HEK293 (cell line): ENCODE data around the gene SLC2A4.

Experiments
- BCL11B ChIP-seq: fragments of 450-650 bp; formaldehyde crosslinking; IDR thresholded peaks from 2 replicates; pipeline ENCODE4 v1.5.1; 2016; ENCODE audit warnings: low read depth, missing biosample characterization, missing genetic modification characterization
- GLI2 ChIP-seq: fragments of 450-650 bp; formaldehyde crosslinking; IDR thresholded peaks from 2 replicates; pipeline ENCODE4; 2017; ENCODE audit warnings: missing biosample characterization, missing genetic modification characterization, low read depth, borderline replicate concordance
- KLF17 ChIP-seq: fragments of 450-650 bp; formaldehyde crosslinking; IDR thresholded peaks from 2 replicates; pipeline ENCODE4 v1.5.1; 2016; ENCODE audit warnings: missing biosample characterization, missing genetic modification characterization
- KLF8 ChIP-seq: fragments of 450-650 bp; formaldehyde crosslinking; IDR thresholded peaks from 2 replicates; pipeline ENCODE4 v1.5.1; 2016; ENCODE audit warnings: missing biosample characterization, missing genetic modification characterization
- RBAK ChIP-seq: fragments of 450-650 bp; formaldehyde crosslinking; IDR thresholded peaks from 2 replicates; pipeline ENCODE4 v1.5.1; 2016; ENCODE audit warnings: missing biosample characterization, missing genetic modification characterization
- SP3 ChIP-seq: fragments of 450-650 bp; formaldehyde crosslinking; IDR thresholded peaks from 2 replicates; pipeline ENCODE4 v1.5.1; 2016; ENCODE audit warnings: missing biosample characterization, missing genetic modification characterization
- ZBTB10 ChIP-seq: fragments of 450-650 bp; formaldehyde crosslinking; IDR thresholded peaks from 2 replicates; pipeline ENCODE4 v1.5.1; 2016; ENCODE audit warnings: missing biosample characterization, missing genetic modification characterization
- ZBTB17 ChIP-seq: fragments of 450-650 bp; formaldehyde crosslinking; IDR thresholded peaks from 2 replicates; pipeline ENCODE4 v1.5.1; 2016; ENCODE audit warnings: missing biosample characterization, missing genetic modification characterization
- ZNF121 ChIP-seq: fragments of 450-650 bp; formaldehyde crosslinking; IDR thresholded peaks from 2 replicates; pipeline ENCODE4 v1.5.1; 2016; ENCODE audit warnings: missing biosample characterization, missing genetic modification characterization
- ZNF155 ChIP-seq: fragments of 450-650 bp; formaldehyde crosslinking; IDR thresholded peaks from 2 replicates; pipeline ENCODE4 v1.5.1; 2016; ENCODE audit warnings: missing biosample characterization, missing genetic modification characterization
- ZNF16 ChIP-seq: fragments of 450-650 bp; formaldehyde crosslinking; IDR thresholded peaks from 2 replicates; pipeline ENCODE4 v1.5.1; 2016; ENCODE audit warnings: low read depth, missing biosample characterization, missing genetic modification characterization
- ZNF26 ChIP-seq: fragments of 450-650 bp; formaldehyde crosslinking; IDR thresholded peaks from 2 replicates; pipeline ENCODE4 v1.5.1; 2016; ENCODE audit warnings: missing biosample characterization, missing genetic modification characterization
- ZNF350 ChIP-seq: fragments of 450-650 bp; formaldehyde crosslinking; IDR thresholded peaks from 2 replicates; pipeline ENCODE4 v1.5.0; 2017; ENCODE audit warnings: missing biosample characterization, mild to moderate bottlenecking, missing genetic modification characterization
- ZNF37A ChIP-seq: fragments of 450-650 bp; IDR thresholded peaks from 2 replicates; pipeline ENCODE4 v1.5.1; 2018; ENCODE audit warnings: missing biosample characterization, missing genetic modification characterization
- ZNF513 ChIP-seq: fragments of 450-650 bp; IDR thresholded peaks from 2 replicates; pipeline ENCODE4 v1.5.1; 2018; ENCODE audit warnings: missing biosample characterization, missing genetic modification characterization
- ZNF544 ChIP-seq: fragments of 450-650 bp; formaldehyde crosslinking; IDR thresholded peaks from 2 replicates; pipeline ENCODE4 v1.5.0; 2017; ENCODE audit warnings: missing biosample characterization, missing genetic modification characterization
- ZNF555 ChIP-seq: fragments of 450-650 bp; formaldehyde crosslinking; conservative IDR thresholded peaks from 2 replicates; pipeline ENCODE4 v1.5.1; 2017; ENCODE audit warnings: missing biosample characterization, mild to moderate bottlenecking, missing genetic modification characterization, inconsistent platforms
- ZNF558 ChIP-seq: fragments of 450-650 bp; formaldehyde crosslinking; IDR thresholded peaks from 2 replicates; pipeline ENCODE4 v1.5.1; 2016; ENCODE audit warnings: missing biosample characterization, missing genetic modification characterization
- ZNF624 ChIP-seq: fragments of 450-650 bp; formaldehyde crosslinking; IDR thresholded peaks from 2 replicates; pipeline ENCODE4 v1.5.1; 2017; ENCODE audit warnings: missing biosample characterization, missing genetic modification characterization
- ZNF626 ChIP-seq: fragments of 450-650 bp; sonication (Bioruptor Pico); formaldehyde crosslinking; IDR thresholded peaks from 2 replicates; pipeline ENCODE4 v1.5.1; 2018; ENCODE audit warnings: missing biosample characterization, missing genetic modification characterization, inconsistent platforms
- TF ChIP-seq, protein P1 (sequence below): fragments of 450-650 bp; formaldehyde crosslinking; IDR thresholded peaks from 2 replicates; pipeline ENCODE4 v1.5.1; 2016; ENCODE audit warnings: missing biosample characterization, missing genetic modification characterization
- TF ChIP-seq, protein P2 (sequence below): fragments of 450-650 bp; formaldehyde crosslinking; conservative IDR thresholded peaks from 2 replicates; pipeline ENCODE4 v1.5.1; 2016; ENCODE audit warnings: low read depth, missing biosample characterization, missing genetic modification characterization
- TF ChIP-seq, protein P3 (sequence below): fragments of 450-650 bp; formaldehyde crosslinking; IDR thresholded peaks from 2 replicates; pipeline ENCODE4 v1.5.1; 2016; ENCODE audit warnings: missing biosample characterization, missing genetic modification characterization

Gene SLC2A4

GRCh38 chr17:7234083-7234951 lies 47.2 kb upstream of the SLC2A4 start, which contains the start of gene DVL2 (continued):
- TF ChIP-seq, protein P1, sequence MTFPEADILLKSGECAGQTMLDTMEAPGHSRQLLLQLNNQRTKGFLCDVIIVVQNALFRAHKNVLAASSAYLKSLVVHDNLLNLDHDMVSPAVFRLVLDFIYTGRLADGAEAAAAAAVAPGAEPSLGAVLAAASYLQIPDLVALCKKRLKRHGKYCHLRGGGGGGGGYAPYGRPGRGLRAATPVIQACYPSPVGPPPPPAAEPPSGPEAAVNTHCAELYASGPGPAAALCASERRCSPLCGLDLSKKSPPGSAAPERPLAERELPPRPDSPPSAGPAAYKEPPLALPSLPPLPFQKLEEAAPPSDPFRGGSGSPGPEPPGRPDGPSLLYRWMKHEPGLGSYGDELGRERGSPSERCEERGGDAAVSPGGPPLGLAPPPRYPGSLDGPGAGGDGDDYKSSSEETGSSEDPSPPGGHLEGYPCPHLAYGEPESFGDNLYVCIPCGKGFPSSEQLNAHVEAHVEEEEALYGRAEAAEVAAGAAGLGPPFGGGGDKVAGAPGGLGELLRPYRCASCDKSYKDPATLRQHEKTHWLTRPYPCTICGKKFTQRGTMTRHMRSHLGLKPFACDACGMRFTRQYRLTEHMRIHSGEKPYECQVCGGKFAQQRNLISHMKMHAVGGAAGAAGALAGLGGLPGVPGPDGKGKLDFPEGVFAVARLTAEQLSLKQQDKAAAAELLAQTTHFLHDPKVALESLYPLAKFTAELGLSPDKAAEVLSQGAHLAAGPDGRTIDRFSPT (tag by site-specific recombination): no peak; the same call in 1 of the 2 replicates
- no peak for TF ChIP-seq ZNF26 (tag by site-specific recombination)
- TF ChIP-seq, protein P2, sequence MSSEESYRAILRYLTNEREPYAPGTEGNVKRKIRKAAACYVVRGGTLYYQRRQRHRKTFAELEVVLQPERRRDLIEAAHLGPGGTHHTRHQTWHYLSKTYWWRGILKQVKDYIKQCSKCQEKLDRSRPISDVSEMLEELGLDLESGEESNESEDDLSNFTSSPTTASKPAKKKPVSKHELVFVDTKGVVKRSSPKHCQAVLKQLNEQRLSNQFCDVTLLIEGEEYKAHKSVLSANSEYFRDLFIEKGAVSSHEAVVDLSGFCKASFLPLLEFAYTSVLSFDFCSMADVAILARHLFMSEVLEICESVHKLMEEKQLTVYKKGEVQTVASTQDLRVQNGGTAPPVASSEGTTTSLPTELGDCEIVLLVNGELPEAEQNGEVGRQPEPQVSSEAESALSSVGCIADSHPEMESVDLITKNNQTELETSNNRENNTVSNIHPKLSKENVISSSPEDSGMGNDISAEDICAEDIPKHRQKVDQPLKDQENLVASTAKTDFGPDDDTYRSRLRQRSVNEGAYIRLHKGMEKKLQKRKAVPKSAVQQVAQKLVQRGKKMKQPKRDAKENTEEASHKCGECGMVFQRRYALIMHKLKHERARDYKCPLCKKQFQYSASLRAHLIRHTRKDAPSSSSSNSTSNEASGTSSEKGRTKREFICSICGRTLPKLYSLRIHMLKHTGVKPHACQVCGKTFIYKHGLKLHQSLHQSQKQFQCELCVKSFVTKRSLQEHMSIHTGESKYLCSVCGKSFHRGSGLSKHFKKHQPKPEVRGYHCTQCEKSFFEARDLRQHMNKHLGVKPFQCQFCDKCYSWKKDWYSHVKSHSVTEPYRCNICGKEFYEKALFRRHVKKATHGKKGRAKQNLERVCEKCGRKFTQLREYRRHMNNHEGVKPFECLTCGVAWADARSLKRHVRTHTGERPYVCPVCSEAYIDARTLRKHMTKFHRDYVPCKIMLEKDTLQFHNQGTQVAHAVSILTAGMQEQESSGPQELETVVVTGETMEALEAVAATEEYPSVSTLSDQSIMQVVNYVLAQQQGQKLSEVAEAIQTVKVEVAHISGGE (tag by site-specific recombination): peak; percentile 21
- TF ChIP-seq ZNF513 (tag by site-specific recombination): no peak
- TF ChIP-seq ZNF16: no peak
- no peak for TF ChIP-seq ZNF544
- TF ChIP-seq ZNF555 (tag by site-specific recombination): no peak
- TF ChIP-seq, protein P3, sequence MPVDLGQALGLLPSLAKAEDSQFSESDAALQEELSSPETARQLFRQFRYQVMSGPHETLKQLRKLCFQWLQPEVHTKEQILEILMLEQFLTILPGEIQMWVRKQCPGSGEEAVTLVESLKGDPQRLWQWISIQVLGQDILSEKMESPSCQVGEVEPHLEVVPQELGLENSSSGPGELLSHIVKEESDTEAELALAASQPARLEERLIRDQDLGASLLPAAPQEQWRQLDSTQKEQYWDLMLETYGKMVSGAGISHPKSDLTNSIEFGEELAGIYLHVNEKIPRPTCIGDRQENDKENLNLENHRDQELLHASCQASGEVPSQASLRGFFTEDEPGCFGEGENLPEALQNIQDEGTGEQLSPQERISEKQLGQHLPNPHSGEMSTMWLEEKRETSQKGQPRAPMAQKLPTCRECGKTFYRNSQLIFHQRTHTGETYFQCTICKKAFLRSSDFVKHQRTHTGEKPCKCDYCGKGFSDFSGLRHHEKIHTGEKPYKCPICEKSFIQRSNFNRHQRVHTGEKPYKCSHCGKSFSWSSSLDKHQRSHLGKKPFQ (tag by site-specific recombination): no peak
- TF ChIP-seq ZNF558 (tag by site-specific recombination): no peak
- TF ChIP-seq ZNF626 (tag by site-specific recombination): no peak
- no peak for TF ChIP-seq ZNF350
- 0 out of 2 replicates have a peak, but pooled peaks have one; percentile 31 for TF ChIP-seq ZNF121 (tag by site-specific recombination)
- no peak for TF ChIP-seq ZNF155 (tag by site-specific recombination)
- TF ChIP-seq KLF8 (tag by site-specific recombination): peak; percentile 100
- TF ChIP-seq ZBTB17 (tag by site-specific recombination): peak; percentile 44; the same call in 1 of the 2 replicates
- no peak for TF ChIP-seq BCL11B (tag by site-specific recombination)
- TF ChIP-seq SP3 (tag by site-specific recombination): peak; percentile 97
- peak; percentile 64; the same call in 1 of the 2 replicates for TF ChIP-seq RBAK (tag by site-specific recombination)
- no peak for TF ChIP-seq ZNF624 (tag by site-specific recombination)
- peak; percentile 67; the same call in 1 of the 2 replicates for TF ChIP-seq ZBTB10 (tag by site-specific recombination)
- no peak for TF ChIP-seq GLI2
- TF ChIP-seq ZNF37A (tag by site-specific recombination): 0 out of 2 replicates have a peak, but pooled peaks have one; percentile 46
- TF ChIP-seq KLF17: peak; percentile 98
